GM12872 (cell line): ENCODE data around the gene PRSS57.

Experiments
- CTCF ChIP-seq: IDR thresholded peaks from 3 replicates; pipeline ENCODE4 v1.5.1; 2011; ENCODE audit warnings: low read depth, mild to moderate bottlenecking, low read length, moderate library complexity; ENCODE audit not compliant: insufficient read depth

The PRSS57 gene

GRCh38 chr19:718991-719512 is 23.8 kb upstream of the PRSS57 start:
- TF ChIP-seq CTCF, result no peak

GRCh38 chr19:718251-718951 is 23.1 kb upstream of the PRSS57 start:
- TF ChIP-seq CTCF, result no peak

- TF ChIP-seq CTCF, result no peak
Measured at GRCh38 chr19:715347-715746, 20.1 kb upstream of the PRSS57 start.

GRCh38 chr19:711254-711653 is 16.0 kb upstream of the PRSS57 start:
- TF ChIP-seq CTCF, result no peak

GRCh38 chr19:710767-711166 is 15.5 kb upstream of the PRSS57 start:
- TF ChIP-seq CTCF, result no peak

- TF ChIP-seq CTCF, result no peak
Measured at GRCh38 chr19:709965-710571, 14.8 kb upstream of the PRSS57 start.

GRCh38 chr19:709196-709964 is 14.1 kb upstream of the PRSS57 start:
- no peak for TF ChIP-seq CTCF
